Natural killer cell (primary cell): ENCODE results near the gene ANKRD44. TPM values are rescaled to one million over a fixed set of nuclear protein-coding genes. Genes with fewer than 3 reads are reported as not detected.

Source experiments
- ATAC-seq, 3 donors: fragments of 150-1000 bp in 2 of 3; fragments of 200-7000 bp in 1 of 3; cut with Tn5 transposase; 1 replicate in 1 of 3; 2 replicates in 2 of 3; pipeline ENCODE4 v1.10.0; 2021; ENCODE audit warnings: mild to moderate bottlenecking in 2 of 3, moderate library complexity in 2 of 3
- DNase-seq, 2 donors: peaks; one replicate each; pipeline versions ENCODE4 v3.0.0 to v3.0.0-alpha.2; 2013 to 2021; ENCODE audit warnings: mixed read lengths in 1 of 2
- H3K27ac ChIP-seq: one replicate; pipeline ENCODE4 v1.5.1; 2013; ENCODE audit warnings: mild to moderate bottlenecking, low read length
- H3K27me3 ChIP-seq: one replicate; pipeline ENCODE4 v1.6.1; 2013; ENCODE audit warnings: low read length; ENCODE audit not compliant: control insufficient read depth, insufficient read depth
- H3K36me3 ChIP-seq: one replicate; pipeline ENCODE4 v1.6.1; 2013; ENCODE audit warnings: low read length; ENCODE audit not compliant: control insufficient read depth, insufficient read depth
- H3K4me1 ChIP-seq: one replicate; pipeline ENCODE4 v1.6.1; 2013; ENCODE audit warnings: low read length; ENCODE audit not compliant: control insufficient read depth, insufficient read depth
- H3K4me3 ChIP-seq: one replicate; pipeline ENCODE4 v1.5.1; 2013; ENCODE audit warnings: low read length
- H3K9me3 ChIP-seq: one replicate; pipeline ENCODE4 v1.6.1; 2013; ENCODE audit warnings: low read length; ENCODE audit not compliant: control insufficient read depth, insufficient read depth
- H3K27ac Mint-ChIP-seq, 2 donors: one replicate each; pipeline ENCODE4 v1.8.0; 2022; ENCODE audit warnings: mild to moderate bottlenecking in 2 of 2, mixed read lengths in 2 of 2, moderate library complexity in 1 of 2
- H3K27me3 Mint-ChIP-seq, 2 donors: one replicate each; pipeline ENCODE4 v1.8.0; 2022; ENCODE audit warnings: low read depth in 2 of 2, mixed read lengths in 2 of 2
- H3K36me3 Mint-ChIP-seq: one replicate; pipeline ENCODE4 v1.8.0; 2022; ENCODE audit warnings: mixed read lengths
- H3K4me1 Mint-ChIP-seq, 2 donors: one replicate each; pipeline ENCODE4 v1.8.0; 2022; ENCODE audit warnings: mixed read lengths in 2 of 2
- H3K4me3 Mint-ChIP-seq: one replicate; pipeline ENCODE4 v1.8.0; 2022; ENCODE audit warnings: mild to moderate bottlenecking, moderate library complexity, mixed read lengths
- H3K9me3 Mint-ChIP-seq, 2 donors: one replicate each; pipeline ENCODE4 v1.8.0; 2022; ENCODE audit warnings: mixed read lengths in 2 of 2
- WGBS: methylation state at CpG from one replicate; pipeline ENCODE4 v1.1.7; 2013; ENCODE audit warnings: missing lambda C conversion rate; ENCODE audit not compliant: insufficient coverage; 5-methylcytosine and 5-hydroxymethylcytosine counted together
- intact Hi-C: fragments of 100-400 bp; cut with micrococcal nuclease; formaldehyde crosslinking; loops from one replicate; pipeline ENCODE4 v1.14.2; 2022
- total RNA-seq, 4 donors: library from RNA; stranded (reverse); fragments of 120-200 nt in 1 of 4; gene quantifications; one replicate each; pipeline versions ENCODE4 v1.2.3 to v1.2.4, GENCODE V29; 2013 to 2022
- TF ChIP-seq, protein P1 (sequence below): fragments of 200-600 bp; IDR thresholded peaks from one replicate; pipeline ENCODE4 v1.8.0; 2022; ENCODE audit warnings: antibody characterized with exemption

ANKRD44 gene
- total RNA-seq, 3 donors from 2014 or later (not counting 1 experiment from before 2014, with no cell fraction given), result 252 to 376 (median 311) TPM

GRCh38 chr2:197189426-197190099 lies 121.0 kb downstream of the ANKRD44 start:
- no peak for DNase-seq
- H3K27ac ChIP-seq, result no peak overlapping the region
- peaks cover 14% of the 10 kb centered on the region for H3K4me1 ChIP-seq
- Mint-ChIP-seq H3K4me3 (no peak overlapping the region), H3K9me3 (no peaks in the 10 kb centered on the region), H3K4me1 (peaks cover 65 to 70% of the 10 kb centered on the region in 2 donors), H3K27ac (peak overlapping the region; percentile 90 to 91), H3K36me3 (no peaks in the 10 kb centered on the region), H3K27me3 (no peaks in the 10 kb centered on the region)
- no peaks in the 10 kb centered on the region for H3K9me3 ChIP-seq
- intact Hi-C loops, result loop anchor here (5.0 kb wide), 1 partner anchor 32 kb away; no protein-coding TSS in a partner anchor
- TF ChIP-seq, protein P1, sequence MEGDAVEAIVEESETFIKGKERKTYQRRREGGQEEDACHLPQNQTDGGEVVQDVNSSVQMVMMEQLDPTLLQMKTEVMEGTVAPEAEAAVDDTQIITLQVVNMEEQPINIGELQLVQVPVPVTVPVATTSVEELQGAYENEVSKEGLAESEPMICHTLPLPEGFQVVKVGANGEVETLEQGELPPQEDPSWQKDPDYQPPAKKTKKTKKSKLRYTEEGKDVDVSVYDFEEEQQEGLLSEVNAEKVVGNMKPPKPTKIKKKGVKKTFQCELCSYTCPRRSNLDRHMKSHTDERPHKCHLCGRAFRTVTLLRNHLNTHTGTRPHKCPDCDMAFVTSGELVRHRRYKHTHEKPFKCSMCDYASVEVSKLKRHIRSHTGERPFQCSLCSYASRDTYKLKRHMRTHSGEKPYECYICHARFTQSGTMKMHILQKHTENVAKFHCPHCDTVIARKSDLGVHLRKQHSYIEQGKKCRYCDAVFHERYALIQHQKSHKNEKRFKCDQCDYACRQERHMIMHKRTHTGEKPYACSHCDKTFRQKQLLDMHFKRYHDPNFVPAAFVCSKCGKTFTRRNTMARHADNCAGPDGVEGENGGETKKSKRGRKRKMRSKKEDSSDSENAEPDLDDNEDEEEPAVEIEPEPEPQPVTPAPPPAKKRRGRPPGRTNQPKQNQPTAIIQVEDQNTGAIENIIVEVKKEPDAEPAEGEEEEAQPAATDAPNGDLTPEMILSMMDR, result no peak
- H3K36me3 ChIP-seq, result peaks cover 17% of the 10 kb centered on the region
- no peak overlapping the region for H3K4me3 ChIP-seq
- no peak for ATAC-seq
- 95% methylated on average over 10 of the region's 10 CpGs for WGBS
- H3K27me3 ChIP-seq, result no peaks in the 10 kb centered on the region

- ATAC-seq (no peak), DNase-seq (no peak)
- 92% methylated on average over 1 of the region's 1 CpG for WGBS
- no peaks in the 10 kb centered on the region for H3K9me3 ChIP-seq
- peaks cover 4% of the 10 kb centered on the region for H3K4me1 ChIP-seq
- no peak overlapping the region for H3K4me3 ChIP-seq
- TF ChIP-seq, protein P1, result no peak
- H3K36me3 ChIP-seq, result peaks cover 25% of the 10 kb centered on the region
- no peaks in the 10 kb centered on the region for H3K27me3 ChIP-seq
- no peak overlapping the region for H3K27ac ChIP-seq
- H3K4me3 Mint-ChIP-seq, result no peak overlapping the region
- H3K9me3 Mint-ChIP-seq, result no peaks in the 10 kb centered on the region
- H3K36me3 Mint-ChIP-seq, result no peaks in the 10 kb centered on the region
- H3K27me3 Mint-ChIP-seq, result no peaks in the 10 kb centered on the region
- H3K27ac Mint-ChIP-seq, result peak overlapping the region; percentile 29 to 35
- intact Hi-C loops, result no loop called here
- peaks cover 67 to 77% of the 10 kb centered on the region in 2 donors for H3K4me1 Mint-ChIP-seq
Observed at GRCh38 chr2:197185676-197186075, 124.9 kb downstream of the ANKRD44 start.

DNA sequence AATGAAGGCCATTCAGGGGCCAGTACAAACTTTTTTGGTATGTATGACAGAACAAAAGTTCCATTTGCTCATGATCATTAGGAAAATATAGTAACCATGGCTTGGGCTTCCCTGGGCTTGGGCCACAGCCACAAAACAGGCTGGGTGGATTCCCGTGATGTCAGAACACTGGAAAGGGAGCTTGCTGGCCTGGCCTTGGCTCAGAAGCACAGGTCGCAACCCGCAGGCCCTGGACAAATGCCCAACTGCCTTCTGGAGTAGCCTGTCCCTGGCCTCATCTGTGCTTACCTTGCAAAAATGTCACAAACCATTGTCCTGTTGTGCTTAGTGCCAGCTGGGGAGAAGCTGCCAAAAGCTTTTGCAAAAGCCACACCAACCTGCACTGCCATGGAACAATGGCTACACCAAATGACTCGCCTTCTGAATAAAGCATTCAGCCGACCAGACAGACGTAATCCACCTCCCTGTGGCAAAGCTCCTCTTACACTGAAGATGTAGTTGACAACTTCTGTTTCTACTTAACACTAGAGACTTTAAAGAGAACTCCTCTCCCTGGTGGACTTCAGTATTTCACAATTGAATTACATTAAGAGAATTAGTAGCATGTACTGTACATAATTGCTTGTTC lies 125.5 kb downstream of the ANKRD44 start:
- Mint-ChIP-seq H3K27me3 (no peaks in the 10 kb centered on the region), H3K27ac (peak overlapping the region; percentile 35 to 75), H3K36me3 (no peaks in the 10 kb centered on the region), H3K4me3 (no peak overlapping the region), H3K4me1 (peaks cover 65 to 81% of the 10 kb centered on the region in 2 donors), H3K9me3 (no peaks in the 10 kb centered on the region)
- intact Hi-C loops, result no loop called here
- ATAC-seq (no peak), DNase-seq (no peak)
- Histone ChIP-seq H3K36me3 (peaks cover 25% of the 10 kb centered on the region), H3K4me1 (peaks cover 4% of the 10 kb centered on the region), H3K9me3 (no peaks in the 10 kb centered on the region), H3K27ac (no peak overlapping the region), H3K27me3 (no peaks in the 10 kb centered on the region), H3K4me3 (no peak overlapping the region)
- TF ChIP-seq, protein P1, result no peak
- WGBS, result 95% methylated on average over 6 of the region's 6 CpGs
